NK-92 (cell line): ENCODE data around the gene RAB3D.
A peak's percentile ranks its signal among the peaks of the same experiment; 100 is the strongest.
"Not testable (repeated sequence)": the region's sequence is repeated elsewhere in the genome, so short reads cannot be mapped to it uniquely, and the experiment has no call there.

Experiments
- DNase-seq: peaks from one replicate; lab custom pipeline; 2025; ENCODE audit not compliant: unreplicated experiment; lab: John Stamatoyannopoulos, UW

The RAB3D gene

GRCh38 chr19:11339254-11340098 lies at the start of gene RAB3D:
TSS of gene RAB3D (minus strand) at chr19:11339657. CDS start at chr19:11337399, 2,258 bp downstream.
- no peak for DNase-seq

- no peak for DNase-seq
Measured at GRCh38 chr19:11387162-11388034, 47.9 kb upstream of the RAB3D start.

- no peak for DNase-seq
Measured at GRCh38 chr19:11384778-11385129, 45.3 kb upstream of the RAB3D start.

GRCh38 chr19:11383706-11384048 lies 44.2 kb upstream of the RAB3D start:
- DNase-seq, result no peak

GRCh38 chr19:11382898-11383705 lies 43.6 kb upstream of the RAB3D start:
- no peak for DNase-seq

GRCh38 chr19:11380653-11381537 lies 41.4 kb upstream of the RAB3D start:
- peak; percentile 87 for DNase-seq

- no peak for DNase-seq
Measured at GRCh38 chr19:11379857-11380350, 40.4 kb upstream of the RAB3D start.

GRCh38 chr19:11379269-11379845 lies 39.9 kb upstream of the RAB3D start:
- DNase-seq, result not testable (repeated sequence)

GRCh38 chr19:11378319-11379189 lies 39.1 kb upstream of the RAB3D start:
- no peak for DNase-seq

- no peak for DNase-seq
Measured at GRCh38 chr19:11377756-11378155, 38.3 kb upstream of the RAB3D start.

GRCh38 chr19:11377237-11377636 lies 37.8 kb upstream of the RAB3D start:
- no peak for DNase-seq

GRCh38 chr19:11375143-11375948 lies 35.9 kb upstream of the RAB3D start:
- no peak for DNase-seq

GRCh38 chr19:11374433-11375142 lies 35.1 kb upstream of the RAB3D start, which contains the start of gene SWSAP1:
TSS of gene SWSAP1 (plus strand) at chr19:11374666. CDS start at chr19:11374681, 15 bp downstream.
- DNase-seq, result peak; percentile 91

- DNase-seq, result no peak
Measured at GRCh38 chr19:11373885-11374432, 34.5 kb upstream of the RAB3D start.

- DNase-seq, result no peak
Measured at GRCh38 chr19:11373166-11373884, 33.9 kb upstream of the RAB3D start.

GRCh38 chr19:11370744-11371143 lies 31.3 kb upstream of the RAB3D start:
- DNase-seq, result no peak
